HEK293T (cell line): ENCODE results near the gene MIDN.

Experiments used
- CTCF ChIA-PET: fragments of 350-600 bp; formaldehyde crosslinking; extraction: SDS; loops from one replicate; lab custom pipeline; 2021; ENCODE audit warnings: antibody characterized with exemption, inconsistent platforms; lab: Yijun Ruan, JAX
- POLR2A ChIA-PET: fragments of 350-600 bp; formaldehyde crosslinking; extraction: SDS; loops from one replicate; lab custom pipeline; 2020; ENCODE audit warnings: antibody characterized with exemption, inconsistent platforms; lab: Yijun Ruan, JAX
- DNase-seq: peaks from one replicate; pipeline ENCODE4 v3.0.0; 2012; ENCODE audit warnings: mixed read lengths; ENCODE audit errors: extremely low spot score
- ARNT ChIP-seq: fragments of 450-650 bp; IDR thresholded peaks from 2 replicates; pipeline ENCODE4 v1.6.1; 2017; ENCODE audit warnings: mild to moderate bottlenecking
- BHLHE40 ChIP-seq: fragments of 450-650 bp; IDR thresholded peaks from 2 replicates; pipeline ENCODE4 v1.6.1; 2016; ENCODE audit warnings: mild to moderate bottlenecking, moderate library complexity, borderline replicate concordance
- CTBP1 ChIP-seq: fragments of 450-650 bp; IDR thresholded peaks from 2 replicates; pipeline ENCODE4 v1.6.1; 2016; ENCODE audit warnings: borderline replicate concordance
- ELF4 ChIP-seq: fragments of 450-650 bp; IDR thresholded peaks from 2 replicates; pipeline ENCODE4 v1.6.1; 2017; ENCODE audit warnings: antibody characterized with exemption
- FOXA1 ChIP-seq: fragments of 450-650 bp; IDR thresholded peaks from 2 replicates; pipeline ENCODE4 v1.6.1; 2016; ENCODE audit warnings: mild to moderate bottlenecking
- FOXK2 ChIP-seq: fragments of 450-650 bp; IDR thresholded peaks from 2 replicates; pipeline ENCODE4 v1.6.1; 2016; ENCODE audit warnings: mild to moderate bottlenecking
- FOXM1 ChIP-seq: fragments of 450-650 bp; IDR thresholded peaks from 2 replicates; pipeline ENCODE4 v1.6.1; 2017; ENCODE audit warnings: mild to moderate bottlenecking, borderline replicate concordance
- HDGF ChIP-seq: fragments of 450-650 bp; IDR thresholded peaks from 2 replicates; pipeline ENCODE4 v1.6.1; 2017; ENCODE audit warnings: antibody characterized with exemption, borderline replicate concordance
- L3MBTL2 ChIP-seq: fragments of 450-650 bp; conservative IDR thresholded peaks from 2 replicates; pipeline ENCODE4 v1.6.1; 2016; ENCODE audit warnings: mild to moderate bottlenecking
- LEF1 ChIP-seq: fragments of 450-650 bp; IDR thresholded peaks from 2 replicates; pipeline ENCODE4 v1.6.1; 2017; ENCODE audit warnings: mild to moderate bottlenecking, borderline replicate concordance
- NFRKB ChIP-seq: fragments of 450-650 bp; IDR thresholded peaks from 2 replicates; pipeline ENCODE4 v1.6.1; 2016; ENCODE audit warnings: mild to moderate bottlenecking, moderate library complexity
- PKNOX1 ChIP-seq: fragments of 450-650 bp; IDR thresholded peaks from 2 replicates; pipeline ENCODE4 v1.6.1; 2016
- SP1 ChIP-seq: fragments of 450-650 bp; IDR thresholded peaks from 2 replicates; pipeline ENCODE4 v1.6.1; 2017
- SUZ12 ChIP-seq: fragments of 450-650 bp; IDR thresholded peaks from 2 replicates; pipeline ENCODE4 v1.6.1; 2016; ENCODE audit warnings: mild to moderate bottlenecking
- TARDBP ChIP-seq: fragments of 450-650 bp; IDR thresholded peaks from 2 replicates; pipeline ENCODE4 v1.6.1; 2016
- ZNF384 ChIP-seq: fragments of 450-650 bp; IDR thresholded peaks from 2 replicates; pipeline ENCODE4 v1.6.1; 2016

MIDN gene

GRCh38 chr19:1284979-1285736 is 36.8 kb downstream of the MIDN start:
- TF ChIP-seq ARNT (no peak), SP1 (no peak), FOXM1 (no peak), NFRKB (no peak), FOXA1 (no peak), LEF1 (no peak), PKNOX1 (no peak), ZNF384 (no peak), CTBP1 (no peak), BHLHE40 (no peak), FOXK2 (no peak), HDGF (no peak), ELF4 (no peak)
- ChIA-PET CTCF (interaction anchor here (0.7 kb wide), 1 partner anchor 27 kb away, joined by 4 read pairs; no protein-coding TSS in a partner anchor), POLR2A (interaction anchor here (1.3 to 3.7 kb wide), 2 partner anchors 10 to 16 kb away, joined by 5 to 34 read pairs; partner anchors contain the start of genes CIRBP and FAM174C)
- DNase-seq = no peak

GRCh38 chr19:1285737-1286360 is 37.5 kb downstream of the MIDN start, which contains the start of gene EFNA2:
Gene EFNA2 (plus strand): TSS chr19:1285873. CDS start chr19:1286169, 296 bp downstream.
- ChIA-PET CTCF (no interaction called here), POLR2A (interaction anchor here (3.7 kb wide), 1 partner anchor 17 kb away, joined by 34 read pairs; the partner anchor contains the start of gene CIRBP)
- DNase-seq = peak; percentile 50
- TF ChIP-seq ZNF384 (no peak), TARDBP (no peak), SUZ12 (no peak), FOXM1 (no peak), BHLHE40 (no peak), LEF1 (no peak), FOXK2 (no peak), HDGF (no peak), ARNT (no peak), L3MBTL2 (no peak), CTBP1 (no peak), ELF4 (no peak), PKNOX1 (no peak), SP1 (no peak), NFRKB (no peak), FOXA1 (no peak)

GRCh38 chr19:1286487-1287353 is 38.3 kb downstream of the MIDN start:
- ChIA-PET POLR2A (interaction anchor here (1.3 kb wide), 1 partner anchor 18 kb away, joined by 5 read pairs; no protein-coding TSS in a partner anchor), CTCF (no interaction called here)
- no peak for DNase-seq
- TF ChIP-seq TARDBP = no peak

- no peak for DNase-seq
- CTCF ChIA-PET = no interaction called here
- POLR2A ChIA-PET = interaction anchor here (1.3 kb wide), 1 partner anchor 19 kb away, joined by 5 read pairs; no protein-coding TSS in a partner anchor
- TF ChIP-seq HDGF (no peak), ARNT (no peak)
These were observed 39.2 kb downstream of the MIDN start for GRCh38 chr19:1287354-1288225.

- ChIA-PET POLR2A (no interaction called here), CTCF (no interaction called here)
- no peak for DNase-seq
- no peak for TF ChIP-seq FOXM1
- TF ChIP-seq ZNF384 = no peak
- TF ChIP-seq NFRKB = no peak
- TF ChIP-seq TARDBP = no peak
- no peak for TF ChIP-seq LEF1
- TF ChIP-seq FOXK2 = no peak
- no peak for TF ChIP-seq ARNT
- TF ChIP-seq L3MBTL2 = no peak
- TF ChIP-seq FOXA1 = no peak
- no peak for TF ChIP-seq HDGF
These were observed 39.8 kb downstream of the MIDN start for GRCh38 chr19:1288226-1288612.
